IMR-90 (cell line): ENCODE data around the gene MGLL. TPM values are rescaled to one million over a fixed set of nuclear protein-coding genes. Genes with fewer than 3 reads are reported as not detected.

Experiments used
- ATAC-seq: fragments of 200-7000 bp; cut with Tn5 transposase; 2 replicates; pipeline ENCODE4 v1.9.1; 2020; ENCODE audit warnings: low read depth, mild to moderate bottlenecking, moderate library complexity
- BruUV-seq: library from RNA; stranded (reverse); fragments of 400-500 nt; replicated peaks from 2 replicates; lab custom pipeline; 2021; lab: Mats Ljungman, UMichigan
- CTCF ChIA-PET: fragments of 300-600 bp; formaldehyde crosslinking; extraction: SDS; loops from one replicate; lab custom pipeline; 2021; ENCODE audit warnings: antibody characterized with exemption; lab: Yijun Ruan, JAX
- POLR2A ChIA-PET: fragments of 300-600 bp; sonication (Branson Sonifier 250); formaldehyde crosslinking; loops from one replicate; lab custom pipeline; 2022; ENCODE audit warnings: antibody characterized with exemption; ENCODE audit not compliant: unreplicated experiment; lab: Charles Lee
- DNase-seq: peaks from one replicate; pipeline ENCODE4 v3.0.0; 2013
- H2AFZ ChIP-seq: replicated peaks from 2 replicates; pipeline ENCODE3; 2013; ENCODE audit warnings: low read length, mild to moderate bottlenecking; ENCODE audit not compliant: poor library complexity
- H2AK5ac ChIP-seq: 2 replicates; pipeline ENCODE4 v1.6.1; 2013; ENCODE audit warnings: low read depth, low read length, inconsistent platforms
- H2AK9ac ChIP-seq: replicated peaks from 2 replicates; pipeline ENCODE3; 2013; ENCODE audit warnings: mild to moderate bottlenecking, low read depth, low read length, moderate library complexity; ENCODE audit not compliant: poor library complexity
- H2BK120ac ChIP-seq: 2 replicates; pipeline ENCODE4 v1.6.1; 2013; ENCODE audit warnings: low read depth, low read length, inconsistent platforms
- H2BK15ac ChIP-seq: 3 replicates; pipeline ENCODE4 v1.6.1; 2013; ENCODE audit warnings: low read depth, low read length, inconsistent platforms
- H2BK20ac ChIP-seq: 2 replicates; pipeline ENCODE4 v1.6.1; 2013; ENCODE audit warnings: low read depth, mild to moderate bottlenecking, inconsistent platforms, low read length, moderate library complexity
- H2BK5ac ChIP-seq: 2 replicates; pipeline ENCODE4 v1.6.1; 2013; ENCODE audit warnings: mild to moderate bottlenecking, low read depth, low read length, inconsistent platforms; ENCODE audit not compliant: poor library complexity, severe bottlenecking
- H3K14ac ChIP-seq: replicated peaks from 2 replicates; pipeline ENCODE4 v1.6.1; 2013; ENCODE audit warnings: low read depth, low read length, inconsistent platforms
- H3K18ac ChIP-seq: 2 replicates; pipeline ENCODE4 v1.6.1; 2013; ENCODE audit warnings: low read depth, low read length, control low read depth
- H3K23ac ChIP-seq: 2 replicates; pipeline ENCODE4 v1.6.1; 2013; ENCODE audit warnings: low read depth, low read length, inconsistent platforms
- H3K27ac ChIP-seq: 2 replicates; pipeline ENCODE4 v1.5.1; 2013; ENCODE audit warnings: mild to moderate bottlenecking, control low read depth, low read length; ENCODE audit not compliant: insufficient read depth
- H3K27me3 ChIP-seq: 2 replicates; pipeline ENCODE4 v1.6.1; 2013; ENCODE audit warnings: low read length; ENCODE audit not compliant: control insufficient read depth, insufficient read depth
- H3K36me3 ChIP-seq: 2 replicates; pipeline ENCODE4 v1.6.1; 2013; ENCODE audit warnings: low read length, mixed read lengths; ENCODE audit not compliant: control insufficient read depth, insufficient read depth
- H3K4ac ChIP-seq: 2 replicates; pipeline ENCODE4 v1.6.1; 2013; ENCODE audit warnings: low read depth, low read length, inconsistent platforms
- H3K4me1 ChIP-seq: 2 replicates; pipeline ENCODE4 v1.6.1; 2013; ENCODE audit warnings: low read length, mixed read lengths; ENCODE audit not compliant: control insufficient read depth, insufficient read depth
- H3K4me2 ChIP-seq: 2 replicates; pipeline ENCODE4 v1.6.1; 2013; ENCODE audit warnings: low read depth, mild to moderate bottlenecking, control low read depth, low read length, moderate library complexity
- H3K4me3 ChIP-seq: 2 replicates; pipeline ENCODE4 v1.5.1; 2013; ENCODE audit warnings: low read depth, mild to moderate bottlenecking, control low read depth, low read length, moderate library complexity; ENCODE audit not compliant: insufficient read depth
- H3K56ac ChIP-seq: 2 replicates; pipeline ENCODE4 v1.6.1; 2013; ENCODE audit warnings: low read length, inconsistent platforms; ENCODE audit not compliant: insufficient read depth; ENCODE audit errors: extremely low read depth
- H3K79me1 ChIP-seq, 2 experiments: 2 replicates each; pipeline ENCODE4 v1.6.1; 2013; ENCODE audit warnings: low read length in 2 of 2, inconsistent platforms in 1 of 2, low read depth in 1 of 2
- H3K9ac ChIP-seq: 2 replicates; pipeline ENCODE4 v1.6.1; 2013; ENCODE audit warnings: low read depth, low read length, control low read depth
- H3K9me1 ChIP-seq: 2 replicates; pipeline ENCODE4 v1.6.1; 2013; ENCODE audit warnings: low read length, inconsistent platforms; ENCODE audit not compliant: insufficient read depth
- H3K9me3 ChIP-seq: 2 replicates; pipeline ENCODE4 v1.6.1; 2013; ENCODE audit warnings: low read length; ENCODE audit not compliant: control insufficient read depth, insufficient read depth
- H4K20me1 ChIP-seq: 2 replicates; pipeline ENCODE4 v1.6.1; 2013; ENCODE audit warnings: low read length, inconsistent platforms; ENCODE audit not compliant: insufficient read depth
- H4K5ac ChIP-seq: 2 replicates; pipeline ENCODE4 v1.6.1; 2013; ENCODE audit warnings: mild to moderate bottlenecking, low read depth, low read length, control low read depth
- H4K8ac ChIP-seq, 2 experiments: 2 replicates each; pipeline ENCODE4 v1.6.1; 2013; ENCODE audit warnings: low read depth in 2 of 2, low read length in 2 of 2, control low read depth in 1 of 2, inconsistent platforms in 1 of 2
- H4K91ac ChIP-seq: 2 replicates; pipeline ENCODE4 v1.6.1; 2013; ENCODE audit warnings: low read depth, low read length, inconsistent platforms; ENCODE audit not compliant: insufficient read depth
- MXI1 ChIP-seq: IDR thresholded peaks from 2 replicates; pipeline ENCODE4 v1.6.1; 2012; ENCODE audit warnings: low read depth, mild to moderate bottlenecking, low read length, moderate library complexity, borderline replicate concordance
- POLR2A ChIP-seq: IDR thresholded peaks from 2 replicates; pipeline ENCODE4 v1.6.1; 2012; ENCODE audit warnings: mild to moderate bottlenecking, low read depth, low read length
- RAD21 ChIP-seq: IDR thresholded peaks from 2 replicates; pipeline ENCODE4 v1.6.1; 2012; ENCODE audit warnings: low read length, improper control_type of control experiment
- RFX5 ChIP-seq: IDR thresholded peaks from 2 replicates; pipeline ENCODE4 v1.8.0; 2012; ENCODE audit warnings: low read depth, mild to moderate bottlenecking, low read length, moderate library complexity
- WGBS, 2 experiments: methylation state at CpG; one replicate each; pipeline versions ENCODE4 v1.1.5 to v1.1.7; 2013; ENCODE audit warnings: missing lambda C conversion rate in 2 of 2; ENCODE audit not compliant: insufficient read length in 1 of 2; ENCODE audit errors: extremely low coverage in 2 of 2; 5-methylcytosine and 5-hydroxymethylcytosine counted together
- dilution Hi-C: fragments of 300-500 bp; cut with HindIII; formaldehyde crosslinking; loops from one replicate; pipeline ENCODE4 v1.14.3; 2018; ENCODE audit warnings: low sequenced_read_pairs; ENCODE audit not compliant: unreplicated experiment
- in situ Hi-C: fragments of 300-500 bp; cut with MboI; formaldehyde crosslinking; loops from 3 replicates; pipeline ENCODE4 v1.14.3; 2019; ENCODE audit warnings: low sequenced_read_pairs, inconsistent platforms, mixed read lengths
- intact Hi-C: fragments of 100-400 bp; cut with micrococcal nuclease; formaldehyde crosslinking; loops from 2 replicates; pipeline ENCODE4 v1.10.0; 2022
- polyA plus RNA-seq, 3 experiments: library from polyadenylated mRNA; depleted of rRNA; stranded (reverse); fragments of >200 nt; gene quantifications; 2 replicates each; pipeline ENCODE4 v1.2.3, GENCODE V29; 2012; ENCODE audit warnings: low replicate concordance in 1 of 3
- total RNA-seq: library from RNA; depleted of rRNA; stranded (reverse); fragments of >200 nt; gene quantifications from 2 replicates; pipeline ENCODE4 v1.2.3, GENCODE V29; 2012

Gene MGLL
- total and polyA plus RNA-seq, 2 of the 4 experiments (the other 2 are of a cell fraction), result 23.7 to 60.6 TPM

DNA sequence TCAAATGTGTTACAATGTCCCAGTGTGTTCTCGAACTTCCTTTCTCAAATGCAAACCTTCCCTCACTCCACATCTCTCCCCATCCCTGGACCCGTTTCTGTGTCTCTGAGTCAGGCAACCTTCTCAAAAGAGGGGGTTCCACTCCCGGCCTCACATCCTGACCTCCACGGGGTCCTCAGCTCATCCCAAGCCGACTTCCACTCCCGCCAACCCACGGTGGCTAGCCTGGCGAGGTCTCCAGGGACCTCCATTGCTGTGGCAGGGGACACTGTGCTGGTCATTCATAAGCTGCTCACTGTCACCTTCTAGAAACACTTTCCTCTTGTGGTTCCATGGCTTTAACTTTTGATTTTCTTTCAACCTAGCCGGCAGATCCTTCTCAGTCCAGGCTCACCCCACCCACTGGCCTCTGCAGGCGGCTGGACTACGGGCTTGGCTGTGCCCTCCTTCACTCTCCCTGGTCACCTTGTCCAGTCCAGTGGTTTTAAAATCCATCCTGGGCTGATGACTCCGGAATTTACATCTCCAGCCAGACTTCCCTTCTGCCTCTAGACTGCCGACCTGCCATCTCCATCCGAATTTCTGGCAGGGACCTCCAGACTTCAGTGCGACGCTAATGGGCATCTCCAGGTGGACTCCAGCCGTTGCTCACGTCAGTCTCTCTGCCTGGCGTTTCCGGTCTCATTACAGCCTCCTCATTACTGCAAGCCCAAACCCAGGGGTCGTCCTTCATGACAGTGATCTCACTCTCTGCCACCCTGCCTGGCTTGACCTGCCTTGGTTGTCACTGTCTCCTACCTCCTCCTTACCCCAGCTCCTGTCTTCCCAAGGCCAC lies 129.6 kb downstream of the MGLL start:
- no TSS peak for BruUV-seq
- Histone ChIP-seq H2BK20ac (no peak overlapping the region; the same call in 1 of the 2 replicates), H3K4ac (no peak overlapping the region; the same call in 1 of the 2 replicates), H3K36me3 (peaks cover 12% of the 10 kb centered on the region; the same call in 1 of the 2 replicates), H4K20me1 (no peaks in the 10 kb centered on the region), H3K27me3 (no peaks in the 10 kb centered on the region), H3K27ac (no peak overlapping the region), H2AFZ (no peak overlapping the region), H3K56ac (no peak overlapping the region), H3K9me3 (no peaks in the 10 kb centered on the region), H2BK120ac (no peak overlapping the region), H3K79me1 (peaks cover 0 to 39% of the 10 kb centered on the region in 2 experiments; a peak in 2 of 4 replicates), H3K18ac (no peak overlapping the region), H3K4me3 (no peak overlapping the region), H3K4me2 (no peak overlapping the region), H3K4me1 (peaks cover 37% of the 10 kb centered on the region), H4K91ac (no peak overlapping the region), H2AK5ac (peak overlapping the region; percentile 63), H3K9ac (no peak overlapping the region), H3K9me1 (peaks cover 34% of the 10 kb centered on the region), H2AK9ac (no peak overlapping the region), H2BK5ac (no peak overlapping the region), H4K5ac (no peak overlapping the region), H2BK15ac (no peak overlapping the region), H4K8ac (no peak overlapping the region), H3K14ac (no peak overlapping the region), H3K23ac (no peak overlapping the region)
- WGBS, 2 experiments, result 92% methylated on average over 20 of the region's 21 CpGs; no CpG with 5 or more reads in 1 of the 2 experiments
- in situ Hi-C loops (no loop called here), dilution Hi-C loops (no loop called here), intact Hi-C loops (no loop called here)
- ChIA-PET POLR2A (no interaction called here), CTCF (no interaction called here)
- no peak for ATAC-seq
- no peak for DNase-seq
- no peak for TF ChIP-seq POLR2A
- no peak for TF ChIP-seq MXI1
- TF ChIP-seq RFX5, result no peak
- no peak for TF ChIP-seq RAD21
